Measurements from ENCODE around the gene APOA5. TPM values are rescaled to one million over a fixed set of nuclear protein-coding genes. Genes with fewer than 3 reads are reported as not detected.

APOA5 gene
- total RNA-seq, 3 donors from 2014 or later: not detected

DNA sequence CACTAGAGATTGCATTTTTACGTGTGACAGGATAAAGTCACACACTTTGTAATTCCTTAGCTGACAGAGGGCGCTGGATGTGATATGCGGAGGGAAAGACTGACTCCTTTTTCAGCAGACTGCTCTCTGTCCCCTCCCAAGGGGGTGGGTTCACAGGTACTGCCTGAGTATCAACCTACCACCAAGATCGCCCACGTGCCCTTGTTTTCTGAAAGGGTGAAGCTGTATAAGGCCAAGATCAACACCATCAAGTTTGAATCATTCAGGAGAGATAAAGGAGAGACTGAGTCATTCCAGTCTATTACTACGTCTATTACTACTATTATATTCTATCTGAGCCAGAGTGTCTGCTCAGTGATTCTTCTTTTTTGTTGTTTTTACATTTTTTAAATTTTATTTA is 49.6 kb downstream of the APOA5 start:
- intact Hi-C loops (cut with DNase I; ENCODE audit: low total_unique reads): no loop called here
- TF ChIP-seq POLR2A (IDR thresholded peaks at IDR 0.05) (no peak), POLR2AphosphoS5 (IDR thresholded peaks at IDR 0.05) (no peak)
- TF ChIP-seq, protein P1, sequence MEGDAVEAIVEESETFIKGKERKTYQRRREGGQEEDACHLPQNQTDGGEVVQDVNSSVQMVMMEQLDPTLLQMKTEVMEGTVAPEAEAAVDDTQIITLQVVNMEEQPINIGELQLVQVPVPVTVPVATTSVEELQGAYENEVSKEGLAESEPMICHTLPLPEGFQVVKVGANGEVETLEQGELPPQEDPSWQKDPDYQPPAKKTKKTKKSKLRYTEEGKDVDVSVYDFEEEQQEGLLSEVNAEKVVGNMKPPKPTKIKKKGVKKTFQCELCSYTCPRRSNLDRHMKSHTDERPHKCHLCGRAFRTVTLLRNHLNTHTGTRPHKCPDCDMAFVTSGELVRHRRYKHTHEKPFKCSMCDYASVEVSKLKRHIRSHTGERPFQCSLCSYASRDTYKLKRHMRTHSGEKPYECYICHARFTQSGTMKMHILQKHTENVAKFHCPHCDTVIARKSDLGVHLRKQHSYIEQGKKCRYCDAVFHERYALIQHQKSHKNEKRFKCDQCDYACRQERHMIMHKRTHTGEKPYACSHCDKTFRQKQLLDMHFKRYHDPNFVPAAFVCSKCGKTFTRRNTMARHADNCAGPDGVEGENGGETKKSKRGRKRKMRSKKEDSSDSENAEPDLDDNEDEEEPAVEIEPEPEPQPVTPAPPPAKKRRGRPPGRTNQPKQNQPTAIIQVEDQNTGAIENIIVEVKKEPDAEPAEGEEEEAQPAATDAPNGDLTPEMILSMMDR (IDR thresholded peaks at IDR 0.05): no peak
- DNase-seq (ENCODE audit: low spot score in 2 of 2): no peak
- Histone ChIP-seq H3K36me3 (no peaks in the 10 kb centered on the region), H3K4me3 (no peak overlapping the region), H3K27me3 (no peaks in the 10 kb centered on the region), H3K4me1 (no peaks in the 10 kb centered on the region), H3K9me3 (no peaks in the 10 kb centered on the region), H3K27ac (no peak overlapping the region)

DNA sequence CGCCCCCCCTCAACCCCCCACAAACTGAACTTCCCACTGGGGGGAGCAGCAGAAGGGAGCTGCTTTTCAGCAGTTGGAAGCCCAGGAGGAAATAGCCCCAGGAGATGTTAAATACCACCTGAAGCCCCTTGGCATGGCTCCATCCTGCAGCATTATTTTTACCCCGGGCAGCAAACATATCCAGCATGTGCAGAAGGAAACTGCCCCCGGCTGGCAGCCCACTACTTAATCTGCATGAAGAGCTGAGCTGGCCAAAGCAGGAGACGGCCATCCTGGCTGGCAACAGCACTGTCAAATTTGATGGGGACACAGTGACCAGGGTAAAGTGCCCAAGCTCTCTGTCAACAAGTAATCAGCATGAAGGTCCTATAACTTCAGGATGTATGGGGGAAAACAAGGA is 50.9 kb downstream of the APOA5 start:
- intact Hi-C loops (cut with DNase I; ENCODE audit: low total_unique reads): no loop called here
- Histone ChIP-seq H3K4me3 (no peak overlapping the region), H3K27ac (no peak overlapping the region), H3K4me1 (no peaks in the 10 kb centered on the region), H3K27me3 (no peaks in the 10 kb centered on the region), H3K9me3 (no peaks in the 10 kb centered on the region), H3K36me3 (no peaks in the 10 kb centered on the region)
- TF ChIP-seq, protein P1 (IDR thresholded peaks at IDR 0.05): no peak
- TF ChIP-seq POLR2AphosphoS5 (IDR thresholded peaks at IDR 0.05) (no peak), POLR2A (IDR thresholded peaks at IDR 0.05) (no peak)
- DNase-seq (ENCODE audit: low spot score in 2 of 2): no peak

Other genes starting within 250 kb of the APOA5 start
- 10 to 100 TPM in 2 of 3 donors, 1 to 10 TPM in 1; 9.9 to 19.8 (median 15.1) TPM for gene BUD13, start 18.9 kb downstream of the APOA5 start, total RNA-seq
- gene ZPR1, start 3.9 kb downstream of the APOA5 start, total RNA-seq: 10 to 100 TPM; 29.4 to 38.7 (median 34.7) TPM
- gene APOA4, start 31.4 kb upstream of the APOA5 start, total RNA-seq: under 1 TPM in 1 of 3 donors, not detected in 2; 0.33 TPM
- not detected for gene APOC3, start 38.0 kb upstream of the APOA5 start, total RNA-seq
- 1 to 10 TPM in 1 of 3 donors, under 1 TPM in 2; 0.33 to 1.5 (median 0.48) TPM for gene APOA1, start 45.7 kb upstream of the APOA5 start, total RNA-seq

Measured in breast epithelium (tissue), 4 donors.